HepG2 (cell line): ENCODE measurements around the gene EPN2. TPM values are rescaled to one million over a fixed set of nuclear protein-coding genes. Genes with fewer than 3 reads are reported as not detected.

Experiments
- ATAC-seq: fragments of 200-7000 bp; cut with Tn5 transposase; 3 replicates; pipeline ENCODE4 v1.9.1; 2020; ENCODE audit warnings: mild to moderate bottlenecking, moderate library complexity
- BruUV-seq: library from RNA; stranded (reverse); fragments of 400-500 nt; replicated peaks from 2 replicates; lab custom pipeline; 2021; lab: Mats Ljungman, UMichigan
- CTCF ChIA-PET: fragments of 300-600 bp; formaldehyde crosslinking; extraction: SDS; loops from one replicate; lab custom pipeline; 2021; ENCODE audit warnings: low total read pairs, inconsistent platforms, low intra/inter-chr PET ratio; lab: Yijun Ruan, JAX
- POLR2A ChIA-PET: fragments of 350-600 bp; sonication (Branson Sonifier 250); formaldehyde crosslinking; loops from one replicate; lab custom pipeline; 2020; ENCODE audit warnings: antibody characterized with exemption, inconsistent platforms; lab: Yijun Ruan, JAX
- DNase-seq: peaks from one replicate; pipeline ENCODE4 v3.0.0-alpha.2; 2015; ENCODE audit warnings: low spot score
- FAIRE-seq: peaks from 3 replicates; lab custom pipeline; 2011; peaks lifted over from hg19 to GRCh38; lab: Jason Lieb, UNC
- H2AFZ ChIP-seq: one replicate; pipeline ENCODE4 v1.6.1; 2011; ENCODE audit warnings: low read length, inconsistent platforms
- H3K27ac ChIP-seq: fragments of 300-600 bp; 3 replicates; pipeline ENCODE4 v1.8.0; 2011; ENCODE audit warnings: mixed run types, mild to moderate bottlenecking, mixed read lengths, low read length, inconsistent platforms; ENCODE audit not compliant: insufficient read depth; ENCODE audit errors: extremely low read length
- H3K27me3 ChIP-seq, 2 experiments: fragments of 200-600 bp in 1 of 2; 2 replicates in 1 of 2; 3 replicates in 1 of 2; pipeline versions ENCODE4 v1.6.0 to v1.8.0; 2011; ENCODE audit warnings: low read length in 2 of 2, mild to moderate bottlenecking in 2 of 2, moderate library complexity in 2 of 2, inconsistent platforms in 1 of 2; ENCODE audit not compliant: insufficient read depth in 2 of 2, control insufficient read depth in 1 of 2
- H3K36me3 ChIP-seq, 2 experiments: fragments of 200-600 bp in 1 of 2; replicated peaks in 1 of 2; 2 replicates in 1 of 2; 3 replicates in 1 of 2; pipeline versions ENCODE4 v1.5.1 to v1.8.0; 2011; ENCODE audit warnings: low read length in 2 of 2, inconsistent platforms in 1 of 2; ENCODE audit not compliant: insufficient read depth in 2 of 2, control insufficient read depth in 1 of 2
- H3K4me1 ChIP-seq: 2 replicates; pipeline ENCODE4 v1.5.1; 2012; ENCODE audit warnings: low read length, inconsistent platforms; ENCODE audit not compliant: insufficient read depth
- H3K4me2 ChIP-seq: 2 replicates; pipeline ENCODE4 v1.6.0; 2011; ENCODE audit warnings: low read depth, low read length, inconsistent platforms
- H3K4me3 ChIP-seq, 3 experiments: fragments of 200-600 bp in 1 of 3; sonication (generic), shearing (Covaris generic) in 1 of 3; replicated peaks in 1 of 3; 2 replicates each; pipeline ENCODE4 v1.5.1; 2011 to 2016; ENCODE audit warnings: low read length in 3 of 3, inconsistent platforms in 2 of 3, low read depth in 2 of 3, mild to moderate bottlenecking in 2 of 3, control low read depth in 1 of 3, mixed read lengths in 1 of 3; ENCODE audit not compliant: insufficient read depth in 1 of 3
- H3K79me2 ChIP-seq: one replicate; pipeline ENCODE4 v1.6.1; 2011; ENCODE audit warnings: low read length, inconsistent platforms; ENCODE audit not compliant: insufficient read depth
- H3K9ac ChIP-seq: 2 replicates; pipeline ENCODE4 v1.6.0; 2011; ENCODE audit warnings: mild to moderate bottlenecking, low read depth, low read length, inconsistent platforms; ENCODE audit not compliant: insufficient read depth
- H3K9me3 ChIP-seq: 2 replicates; pipeline ENCODE4 v1.5.1; 2012; ENCODE audit warnings: mild to moderate bottlenecking, low read length
- H4K20me1 ChIP-seq: 2 replicates; pipeline ENCODE4 v1.6.0; 2011; ENCODE audit warnings: inconsistent platforms, mild to moderate bottlenecking, low read length, moderate library complexity; ENCODE audit not compliant: insufficient read depth
- CBX1 ChIP-seq: IDR thresholded peaks from one replicate; pipeline ENCODE4 v1.6.1; 2016; ENCODE audit warnings: antibody characterized with exemption, low read depth
- ISL2 ChIP-seq: sonication (generic); formaldehyde crosslinking; IDR thresholded peaks from 2 replicates; pipeline ENCODE4 v1.5.0; 2020; ENCODE audit warnings: missing genetic modification reagents
- MEIS2 ChIP-seq: sonication (generic); formaldehyde crosslinking; IDR thresholded peaks from 2 replicates; pipeline ENCODE4 v1.9.0; 2021; ENCODE audit warnings: mild to moderate bottlenecking, missing genetic modification reagents
- MXD4 ChIP-seq: IDR thresholded peaks from 2 replicates; pipeline ENCODE4 v1.6.1; 2016; ENCODE audit warnings: mild to moderate bottlenecking, missing biosample characterization, missing genetic modification reagents
- NFE2 ChIP-seq: sonication (generic); formaldehyde crosslinking; IDR thresholded peaks from 2 replicates; pipeline ENCODE4 v1.4.0; 2020; ENCODE audit warnings: missing genetic modification reagents
- NR2F6 ChIP-seq, 2 experiments: IDR thresholded peaks; 2 replicates each; pipeline ENCODE4 v1.6.1; 2016; ENCODE audit warnings: antibody characterized with exemption in 1 of 2, mild to moderate bottlenecking in 1 of 2
- RCOR2 ChIP-seq: IDR thresholded peaks from 2 replicates; pipeline ENCODE4 v1.6.1; 2016; ENCODE audit warnings: missing biosample characterization, missing genetic modification reagents
- TP53 ChIP-seq: sonication (generic); formaldehyde crosslinking; conservative IDR thresholded peaks from 2 replicates; pipeline ENCODE4 v1.4.0; 2020; ENCODE audit warnings: missing genetic modification reagents
- ZMYM3 ChIP-seq: sonication (generic); formaldehyde crosslinking; IDR thresholded peaks from 2 replicates; pipeline ENCODE4 v1.5.1; 2020; ENCODE audit warnings: mild to moderate bottlenecking, missing genetic modification reagents
- ZNF12 ChIP-seq: sonication (generic); formaldehyde crosslinking; IDR thresholded peaks from 2 replicates; pipeline ENCODE4 v1.5.0; 2020; ENCODE audit warnings: missing genetic modification reagents
- ZNF136 ChIP-seq: sonication (generic); formaldehyde crosslinking; IDR thresholded peaks from 2 replicates; pipeline ENCODE4 v1.8.1; 2022; ENCODE audit warnings: low read depth, mild to moderate bottlenecking, moderate library complexity, missing genetic modification reagents
- ZNF431 ChIP-seq: sonication (generic); formaldehyde crosslinking; IDR thresholded peaks from 2 replicates; pipeline ENCODE4 v1.9.0; 2022; ENCODE audit warnings: missing genetic modification reagents, low read depth, mild to moderate bottlenecking, borderline replicate concordance
- ZNF570 ChIP-seq: sonication (generic); formaldehyde crosslinking; IDR thresholded peaks from 2 replicates; pipeline ENCODE4 v1.4.0; 2020; ENCODE audit warnings: mild to moderate bottlenecking, missing genetic modification reagents, borderline replicate concordance
- ZNF7 ChIP-seq: IDR thresholded peaks from 2 replicates; pipeline ENCODE4 v1.6.1; 2016; ENCODE audit warnings: missing biosample characterization, missing genetic modification reagents
- ZNF710 ChIP-seq: sonication (generic); formaldehyde crosslinking; IDR thresholded peaks from 2 replicates; pipeline ENCODE4 v1.5.0; 2020; ENCODE audit warnings: mild to moderate bottlenecking, missing genetic modification reagents, borderline replicate concordance
- ZNF746 ChIP-seq: sonication (generic); formaldehyde crosslinking; IDR thresholded peaks from 2 replicates; pipeline ENCODE4 v1.8.0; 2022; ENCODE audit warnings: mild to moderate bottlenecking, missing genetic modification reagents
- ZNF768 ChIP-seq: sonication (generic); formaldehyde crosslinking; IDR thresholded peaks from 2 replicates; pipeline ENCODE4 v1.4.0; 2020; ENCODE audit warnings: missing genetic modification reagents
- WGBS: methylation state at CpG from one replicate; pipeline ENCODE4 v1.1.6; 2017; ENCODE audit warnings: low lambda C conversion rate; 5-methylcytosine and 5-hydroxymethylcytosine counted together
- in situ Hi-C: cut with HindIII; loops from 2 replicates; pipeline ENCODE4 v1.10.0; 2017; ENCODE audit warnings: low pct_unique_long_range_greater_than_20kb; ENCODE audit not compliant: extremely low pct_ligation_motif_present
- intact Hi-C: fragments of 100-400 bp; cut with micrococcal nuclease; formaldehyde crosslinking; loops from one replicate; pipeline ENCODE4 v1.10.0; 2022; ENCODE audit not compliant: unreplicated experiment
- polyA plus RNA-seq, 8 experiments: library from polyadenylated mRNA; depleted of rRNA in 3 of 8; stranded (reverse) in 7 of 8; unstranded in 1 of 8; fragments of >200 nt; fragmentation: Illumina TruSeq in 4 of 8; extraction: Trizol in 4 of 8; gene quantifications; 2 replicates each; pipeline versions ENCODE4 v1.2.1 to v1.2.3, GENCODE V29; 2011 to 2016; ENCODE audit warnings: low read depth in 4 of 8, missing spikeins in 1 of 8, mixed read lengths in 1 of 8; ENCODE audit not compliant: insufficient read depth in 1 of 8
- total RNA-seq, 5 experiments: library from RNA; depleted of rRNA; stranded (reverse); fragments of >200 nt; fragmentation: Illumina TruSeq; extraction: Trizol; gene quantifications; 2 replicates each; pipeline ENCODE4 v1.2.3, GENCODE V29; 2016; ENCODE audit warnings: low read depth in 1 of 5

Gene EPN2
- total and polyA plus RNA-seq, 2 of the 13 experiments (the other 11 are each of a cell fraction or from before 2014, with no cell fraction given), result 7.8 to 19.2 TPM

- intact Hi-C loops (no loop called here), in situ Hi-C loops (loop anchor here (10.0 kb wide), 1 partner anchor 397 kb away; no protein-coding TSS in a partner anchor)
- DNase-seq, result no peak
- Histone ChIP-seq H3K27me3 (no peaks in the 10 kb centered on the region), H2AFZ (no peak overlapping the region), H4K20me1 (no peaks in the 10 kb centered on the region), H3K27ac (no peak overlapping the region), H3K79me2 (no peaks in the 10 kb centered on the region), H3K4me2 (no peak overlapping the region), H3K9ac (no peak overlapping the region), H3K36me3 (no peaks in the 10 kb centered on the region), H3K4me3 (no peak overlapping the region), H3K9me3 (no peaks in the 10 kb centered on the region), H3K4me1 (peaks cover 71% of the 10 kb centered on the region)
- 65% methylated on average over 4 of the region's 4 CpGs for WGBS
- BruUV-seq, result no TSS peak
- CTCF ChIA-PET, result no interaction called here
- no peak for ATAC-seq
- POLR2A ChIA-PET, result interaction anchor here (0.6 to 2.7 kb wide), 3 partner anchors 10 to 347 kb away, joined by 4 to 29 read pairs (median 8); partner anchors contain the start of gene MAPK7
- FAIRE-seq, result peak; percentile 53
- TF ChIP-seq NR2F6 (IDR thresholded peaks at IDR 0.05), result 0 out of 2 replicates have a peak, but pooled peaks have one; percentile 9
- TF ChIP-seq NR2F6 (CRISPR knock-in tag; IDR thresholded peaks at IDR 0.05), result no peak
- no peak for TF ChIP-seq ZNF431 (CRISPR knock-in tag)
- TF ChIP-seq ZMYM3 (CRISPR knock-in tag), result peak; percentile 34; the same call in 1 of the 2 replicates
- TF ChIP-seq ZNF746, result no peak
- TF ChIP-seq ZNF7 (CRISPR knock-in tag), result no peak
- TF ChIP-seq ZNF136, result no peak
- TF ChIP-seq TP53 (CRISPR knock-in tag), result no peak
- TF ChIP-seq MXD4 (CRISPR knock-in tag), result 0 out of 2 replicates have a peak, but pooled peaks have one; percentile 3
- no peak for TF ChIP-seq NFE2 (CRISPR knock-in tag)
- TF ChIP-seq ZNF570 (CRISPR knock-in tag), result no peak
- no peak for TF ChIP-seq CBX1
- no peak for TF ChIP-seq ZNF710 (CRISPR knock-in tag)
- TF ChIP-seq ISL2 (CRISPR knock-in tag), result no peak
- TF ChIP-seq MEIS2 (CRISPR knock-in tag), result no peak
- TF ChIP-seq ZNF12 (CRISPR knock-in tag), result no peak
- peak; percentile 26; the same call in 1 of the 2 replicates for TF ChIP-seq ZNF768 (CRISPR knock-in tag)
- no peak for TF ChIP-seq RCOR2 (CRISPR knock-in tag)
Measured at GRCh38 chr17:19368229-19368628, 131.1 kb downstream of the EPN2 start.
